Gastroesophageal sphincter (tissue), 3 donors: ENCODE data around the gene EXOSC7.

Experiments used
- EP300 ChIP-seq: sonication (generic); formaldehyde crosslinking; IDR thresholded peaks from one replicate; pipeline ENCODE4 v1.6.1; 2017; ENCODE audit warnings: antibody characterized with exemption, mild to moderate bottlenecking
- POLR2A ChIP-seq, 2 donors: fragments of 450-650 bp; IDR thresholded peaks; one replicate each; pipeline ENCODE4 v1.6.1; 2017; ENCODE audit warnings: antibody characterized with exemption in 2 of 2, mild to moderate bottlenecking in 2 of 2, moderate library complexity in 1 of 2
- POLR2AphosphoS5 ChIP-seq: sonication (generic); formaldehyde crosslinking; IDR thresholded peaks from one replicate; pipeline ENCODE4 v1.6.1; 2017; ENCODE audit warnings: antibody characterized with exemption
- TF ChIP-seq, protein P1 (sequence below), 4 experiments: fragments of 200-600 bp in 2 of 4; fragments of 450-650 bp in 2 of 4; sonication (generic) in 1 of 4; IDR thresholded peaks; one replicate each; pipeline ENCODE4 v1.5.1; 2017 to 2019; ENCODE audit warnings: antibody characterized with exemption in 4 of 4, mild to moderate bottlenecking in 2 of 4, moderate library complexity in 2 of 4

DNA sequence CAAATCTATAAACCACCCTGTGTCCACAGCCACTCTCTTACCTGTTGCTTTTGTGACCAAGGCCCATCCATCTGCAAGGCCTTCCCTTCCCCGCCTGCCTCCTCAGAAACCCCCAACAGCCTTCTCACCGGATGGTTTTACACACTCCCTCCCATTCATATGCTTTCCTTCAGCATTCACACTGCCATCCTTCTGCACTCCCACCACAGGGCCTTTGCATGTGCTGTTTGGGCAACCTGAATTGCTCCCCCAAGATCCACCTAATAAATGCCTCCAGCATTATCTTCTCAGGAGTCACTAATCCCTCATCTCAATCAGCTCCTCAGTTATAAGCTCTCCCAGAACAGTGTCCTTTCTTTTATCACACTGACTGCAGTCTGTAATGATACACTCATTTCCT lies 56.1 kb downstream of the EXOSC7 start:
- TF ChIP-seq, protein P1, sequence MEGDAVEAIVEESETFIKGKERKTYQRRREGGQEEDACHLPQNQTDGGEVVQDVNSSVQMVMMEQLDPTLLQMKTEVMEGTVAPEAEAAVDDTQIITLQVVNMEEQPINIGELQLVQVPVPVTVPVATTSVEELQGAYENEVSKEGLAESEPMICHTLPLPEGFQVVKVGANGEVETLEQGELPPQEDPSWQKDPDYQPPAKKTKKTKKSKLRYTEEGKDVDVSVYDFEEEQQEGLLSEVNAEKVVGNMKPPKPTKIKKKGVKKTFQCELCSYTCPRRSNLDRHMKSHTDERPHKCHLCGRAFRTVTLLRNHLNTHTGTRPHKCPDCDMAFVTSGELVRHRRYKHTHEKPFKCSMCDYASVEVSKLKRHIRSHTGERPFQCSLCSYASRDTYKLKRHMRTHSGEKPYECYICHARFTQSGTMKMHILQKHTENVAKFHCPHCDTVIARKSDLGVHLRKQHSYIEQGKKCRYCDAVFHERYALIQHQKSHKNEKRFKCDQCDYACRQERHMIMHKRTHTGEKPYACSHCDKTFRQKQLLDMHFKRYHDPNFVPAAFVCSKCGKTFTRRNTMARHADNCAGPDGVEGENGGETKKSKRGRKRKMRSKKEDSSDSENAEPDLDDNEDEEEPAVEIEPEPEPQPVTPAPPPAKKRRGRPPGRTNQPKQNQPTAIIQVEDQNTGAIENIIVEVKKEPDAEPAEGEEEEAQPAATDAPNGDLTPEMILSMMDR (IDR thresholded peaks at IDR 0.05) = no peak
- TF ChIP-seq POLR2AphosphoS5 (no peak), POLR2A (IDR thresholded peaks at IDR 0.05) (no peak), EP300 (no peak)
